ENCODE results near the gene SLX9.

Gene SLX9

GRCh38 chr21:45003331-45004058, 63.7 kb downstream of the SLX9 start:
- no peak for DNase-seq

GRCh38 chr21:45004059-45004422, 64.2 kb downstream of the SLX9 start:
- no peak for DNase-seq

GRCh38 chr21:45004481-45005247, 64.8 kb downstream of the SLX9 start:
- no peak for DNase-seq

- DNase-seq = no peak
Measured at GRCh38 chr21:45006536-45007095, 66.8 kb downstream of the SLX9 start.

GRCh38 chr21:45009616-45010015, 69.8 kb downstream of the SLX9 start:
- no peak for DNase-seq

- no peak for DNase-seq
Measured at GRCh38 chr21:45010096-45010495, 70.3 kb downstream of the SLX9 start.

- DNase-seq = no peak
Measured at GRCh38 chr21:45010860-45011259, 71.0 kb downstream of the SLX9 start.

- no peak for DNase-seq
Measured at GRCh38 chr21:45011426-45011825, 71.6 kb downstream of the SLX9 start.

- DNase-seq = peak; percentile 97
Measured at GRCh38 chr21:45011911-45012661, 72.3 kb downstream of the SLX9 start.

- DNase-seq = no peak
Measured at GRCh38 chr21:45012662-45013259, 72.9 kb downstream of the SLX9 start.

GRCh38 chr21:45013260-45013841, 73.5 kb downstream of the SLX9 start:
- DNase-seq = no peak

GRCh38 chr21:45014747-45015468, 75.1 kb downstream of the SLX9 start:
- no peak for DNase-seq

GRCh38 chr21:45015469-45015860, 75.6 kb downstream of the SLX9 start:
- no peak for DNase-seq

- no peak for DNase-seq
Measured at GRCh38 chr21:45016031-45016405, 76.2 kb downstream of the SLX9 start.

- no peak for DNase-seq
Measured at GRCh38 chr21:45016406-45017038, 76.7 kb downstream of the SLX9 start.

GRCh38 chr21:45017039-45017960, 77.5 kb downstream of the SLX9 start:
- DNase-seq = no peak

GRCh38 chr21:45018131-45019075, 78.6 kb downstream of the SLX9 start:
- DNase-seq = no peak

GRCh38 chr21:45019076-45019886, 79.5 kb downstream of the SLX9 start:
- no peak for DNase-seq

All from fibroblast of skin of abdomen (primary cell).